H1 (cell line): ENCODE data around the gene AHI1. TPM values are rescaled to one million over a fixed set of nuclear protein-coding genes. Genes with fewer than 3 reads are reported as not detected.

Experiments
- ASH2L ChIP-seq: fragments of 200-600, 300-600 bp; sonication (generic); IDR thresholded peaks from one replicate; pipeline ENCODE4 v1.7.1; 2017; ENCODE audit warnings: low read length
- BACH1 ChIP-seq: IDR thresholded peaks from 2 replicates; pipeline ENCODE4 v1.6.1; 2012; ENCODE audit warnings: low read length, improper control_type of control experiment
- BCL11A ChIP-seq, 2 experiments: IDR thresholded peaks; one replicate each; pipeline ENCODE4 v1.6.1; 2011; ENCODE audit warnings: low read depth in 2 of 2, low read length in 2 of 2, mild to moderate bottlenecking in 2 of 2
- BRCA1 ChIP-seq: IDR thresholded peaks from 2 replicates; pipeline ENCODE4 v1.6.1; 2012; ENCODE audit warnings: low read depth, low read length, improper control_type of control experiment
- CTBP2 ChIP-seq: IDR thresholded peaks from 2 replicates; pipeline ENCODE4 v1.7.0; 2011; ENCODE audit warnings: borderline replicate concordance, mild to moderate bottlenecking, moderate library complexity, mixed read lengths, low read length; ENCODE audit not compliant: insufficient read depth, insufficient read length
- SP2 ChIP-seq: IDR thresholded peaks from 2 replicates; pipeline ENCODE4 v1.6.1; 2012; ENCODE audit warnings: mild to moderate bottlenecking, low read length, inconsistent platforms
- polyA plus RNA-seq, 7 experiments: library from polyadenylated mRNA; depleted of rRNA in 3 of 7; stranded (reverse) in 5 of 7; unstranded in 2 of 7; fragments of >200 nt in 5 of 7; fragments of 200-250 nt in 2 of 7; gene quantifications; 1 replicate in 5 of 7; 2 replicates in 1 of 7; 4 replicates in 1 of 7; pipeline versions ENCODE4 v1.2.1 to v1.2.3, GENCODE V29; 2011 to 2013; ENCODE audit warnings: missing spikeins in 2 of 7, mixed read lengths in 2 of 7
- total RNA-seq: library from RNA; stranded (reverse); fragmentation: NEBNext Ultra II Directional; extraction: Animal tissue kit (Norgen Biotek cat#: 25700); gene quantifications from 2 replicates; pipeline ENCODE4 v1.2.1, GENCODE V29; 2021

AHI1 gene
- total and polyA plus RNA-seq, 2 of the 8 experiments (the other 6 are each of a cell fraction or from before 2014, with no cell fraction given), result 4.2 to 19.6 TPM

DNA sequence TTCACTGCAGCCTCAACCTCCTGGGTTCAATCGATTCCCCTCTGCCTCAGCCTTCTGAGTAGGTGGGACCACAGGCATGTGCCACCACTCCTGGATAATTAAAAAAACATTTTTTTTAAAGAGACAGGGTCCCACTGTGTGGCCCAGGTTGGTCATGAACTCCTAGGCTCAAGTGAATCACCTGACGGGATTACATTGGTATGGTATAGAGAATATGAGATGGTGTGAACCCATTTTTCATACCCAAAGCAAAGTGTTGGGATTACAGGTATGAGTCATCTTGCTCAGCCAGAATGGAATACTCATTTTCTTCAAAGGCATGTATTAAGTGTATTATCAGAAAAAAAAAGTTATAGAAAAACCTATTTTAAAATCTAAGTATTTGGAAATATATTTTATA is 114.2 kb downstream of the AHI1 start (continued):
- TF ChIP-seq BACH1, result no peak
- no peak for TF ChIP-seq BRCA1
- TF ChIP-seq ASH2L, result no peak
- TF ChIP-seq CTBP2, result no peak
- TF ChIP-seq SP2, result no peak
- no peak for TF ChIP-seq BCL11A (IDR thresholded peaks at IDR 0.05; ENCODE audit: low read depth in 2 of 2, low read length in 2 of 2)
